SK-N-SH treated with all-trans-retinoic acid at 6 μM for 48 hours (cell line): ENCODE measurements around the gene TMEM253.
A peak's percentile ranks its signal among the peaks of the same experiment; 100 is the strongest.

Experiments used
- ATAC-seq: fragments of 200-7000 bp; cut with Tn5 transposase; 3 replicates; pipeline ENCODE4 v1.9.1; 2020; ENCODE audit warnings: mild to moderate bottlenecking, moderate library complexity
- ARNTL ChIP-seq: fragments of 450-650 bp; formaldehyde crosslinking; IDR thresholded peaks from 2 replicates; pipeline ENCODE4 v1.5.0; 2020; ENCODE audit warnings: low read depth, mild to moderate bottlenecking, moderate library complexity, borderline replicate concordance
- BACH2 ChIP-seq: fragments of 250-450 bp; sonication (Bioruptor Pico); IDR thresholded peaks from 2 replicates; pipeline ENCODE4 v1.9.0; 2021; ENCODE audit warnings: mild to moderate bottlenecking, borderline replicate concordance
- CSDC2 ChIP-seq: fragments of 250-450 bp; sonication (Bioruptor Pico); IDR thresholded peaks from 2 replicates; pipeline ENCODE4 v1.5.0; 2020; ENCODE audit warnings: mild to moderate bottlenecking, moderate library complexity
- ESRRG ChIP-seq: fragments of 250-450 bp; sonication (Bioruptor Pico); IDR thresholded peaks from 2 replicates; pipeline ENCODE4 v1.6.1; 2021; ENCODE audit warnings: mild to moderate bottlenecking
- GLIS3 ChIP-seq: fragments of 250-450 bp; sonication (Bioruptor Pico); IDR thresholded peaks from 2 replicates; pipeline ENCODE4 v1.5.0; 2020; ENCODE audit warnings: mild to moderate bottlenecking, moderate library complexity
- ISL1 ChIP-seq: fragments of 250-450 bp; sonication (Bioruptor Pico); IDR thresholded peaks from 2 replicates; pipeline ENCODE4 v2.1.2; 2022; ENCODE audit warnings: mild to moderate bottlenecking, moderate library complexity
- OSR1 ChIP-seq: fragments of 250-450 bp; sonication (Bioruptor Pico); IDR thresholded peaks from 2 replicates; pipeline ENCODE4 v1.8.0; 2022; ENCODE audit warnings: moderate library complexity, mild to moderate bottlenecking, inconsistent platforms
- PATZ1 ChIP-seq: fragments of 250-450 bp; sonication (Bioruptor Pico); IDR thresholded peaks from 2 replicates; pipeline ENCODE4 v1.8.0; 2020; ENCODE audit warnings: mild to moderate bottlenecking, moderate library complexity, borderline replicate concordance
- PPARA ChIP-seq: fragments of 250-450 bp; sonication (Bioruptor Pico); IDR thresholded peaks from 2 replicates; pipeline ENCODE4 v1.5.0; 2020; ENCODE audit warnings: mild to moderate bottlenecking, borderline replicate concordance
- RARB ChIP-seq: fragments of 250-450 bp; sonication (Bioruptor Pico); IDR thresholded peaks from 2 replicates; pipeline ENCODE4 v1.8.0; 2021; ENCODE audit warnings: mild to moderate bottlenecking, moderate library complexity
- SNAI2 ChIP-seq: fragments of 250-450 bp; sonication (Bioruptor Pico); IDR thresholded peaks from 2 replicates; pipeline ENCODE4 v1.5.0; 2020; ENCODE audit warnings: mild to moderate bottlenecking, moderate library complexity
- TCF4 ChIP-seq: fragments of 250-450 bp; sonication (Bioruptor Pico); IDR thresholded peaks from 2 replicates; pipeline ENCODE4 v1.8.0; 2021; ENCODE audit warnings: mild to moderate bottlenecking, moderate library complexity, borderline replicate concordance
- TOX ChIP-seq: fragments of 250-450 bp; sonication (Bioruptor Pico); IDR thresholded peaks from 2 replicates; pipeline ENCODE4 v1.8.0; 2021; ENCODE audit warnings: mild to moderate bottlenecking, moderate library complexity, borderline replicate concordance
- TSHZ2 ChIP-seq: fragments of 250-450 bp; sonication (Bioruptor Pico); IDR thresholded peaks from 2 replicates; pipeline ENCODE4 v1.5.0; 2020; ENCODE audit warnings: mild to moderate bottlenecking, moderate library complexity
- ZC3H10 ChIP-seq: fragments of 250-450 bp; sonication (Bioruptor Pico); IDR thresholded peaks from 2 replicates; pipeline ENCODE4 v1.5.1; 2021; ENCODE audit warnings: mild to moderate bottlenecking, moderate library complexity
- ZFP3 ChIP-seq: fragments of 250-450 bp; sonication (Bioruptor Pico); IDR thresholded peaks from 2 replicates; pipeline ENCODE4 v1.5.0; 2020; ENCODE audit warnings: mild to moderate bottlenecking, moderate library complexity
- ZFP30 ChIP-seq: fragments of 450-650 bp; formaldehyde crosslinking; IDR thresholded peaks from 2 replicates; pipeline ENCODE4 v1.5.0; 2022; ENCODE audit warnings: mild to moderate bottlenecking, moderate library complexity
- ZNF565 ChIP-seq: fragments of 450-650 bp; formaldehyde crosslinking; conservative IDR thresholded peaks from 2 replicates; pipeline ENCODE4 v1.5.0; 2020; ENCODE audit warnings: low read depth, mild to moderate bottlenecking, moderate library complexity
- ZNF70 ChIP-seq: fragments of 450-650 bp; formaldehyde crosslinking; IDR thresholded peaks from 2 replicates; pipeline ENCODE4 v1.5.0; 2020; ENCODE audit warnings: mild to moderate bottlenecking, moderate library complexity
- ZNF8 ChIP-seq: fragments of 450-650 bp; formaldehyde crosslinking; IDR thresholded peaks from 2 replicates; pipeline ENCODE4 v1.5.0; 2020; ENCODE audit warnings: mild to moderate bottlenecking, moderate library complexity
- TF ChIP-seq, protein P1 (sequence below): fragments of 250-450 bp; sonication (Bioruptor Pico); IDR thresholded peaks from 2 replicates; pipeline ENCODE4 v1.8.0; 2021; ENCODE audit warnings: low read depth, mild to moderate bottlenecking, moderate library complexity, borderline replicate concordance
- TF ChIP-seq, protein P2 (sequence below): fragments of 250-450 bp; sonication (Bioruptor Pico); IDR thresholded peaks from 2 replicates; pipeline ENCODE4 v1.5.1; 2020; ENCODE audit warnings: low read depth, mild to moderate bottlenecking, moderate library complexity
- TF ChIP-seq, protein P3 (sequence below): fragments of 250-450 bp; sonication (Bioruptor Pico); IDR thresholded peaks from 2 replicates; pipeline ENCODE4 v1.5.1; 2021; ENCODE audit warnings: mild to moderate bottlenecking, moderate library complexity

TMEM253 gene

DNA sequence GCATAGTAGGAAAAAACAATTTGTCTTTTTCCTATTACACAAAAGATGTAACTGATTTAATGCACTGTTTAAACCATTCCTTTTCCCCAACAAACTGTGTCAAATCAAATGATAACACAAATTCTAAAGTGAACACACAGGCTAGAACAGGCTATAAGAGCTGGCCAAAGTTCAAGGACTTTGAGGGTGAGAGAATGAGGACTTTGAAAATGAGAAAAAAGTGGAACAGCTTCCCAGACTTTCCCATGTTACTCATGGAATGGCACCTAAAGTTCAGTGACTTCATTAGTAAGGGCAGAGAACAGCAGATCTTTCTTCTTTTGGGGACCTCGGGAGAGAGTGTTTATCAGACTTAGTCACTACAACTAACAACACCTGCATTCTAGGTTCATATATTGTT is 22.6 kb downstream of the TMEM253 start:
- TF ChIP-seq RARB (CRISPR knock-in tag) (no peak), SNAI2 (no peak), CSDC2 (CRISPR knock-in tag) (no peak), BACH2 (no peak), ZC3H10 (CRISPR knock-in tag) (no peak), OSR1 (CRISPR knock-in tag) (no peak)

DNA sequence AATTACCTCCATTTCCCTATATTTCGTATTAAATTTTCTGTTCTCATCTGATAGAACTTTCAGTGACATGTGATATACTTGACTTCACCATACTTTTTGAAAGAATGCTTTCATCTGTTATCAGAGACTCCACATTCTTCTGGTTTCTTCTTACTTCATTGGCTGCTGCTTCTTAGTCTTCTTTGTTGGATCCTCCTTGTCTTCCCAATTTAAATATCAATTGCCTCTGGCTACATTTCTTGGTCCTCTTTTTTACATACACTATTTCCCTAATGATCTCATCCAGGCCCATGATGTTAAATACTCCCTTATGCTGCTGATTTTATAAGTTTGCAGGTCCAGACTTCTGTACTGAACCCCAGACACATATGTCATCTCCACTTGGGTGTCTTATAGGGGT is 33.0 kb downstream of the TMEM253 start:
- no peak for ATAC-seq
- TF ChIP-seq ISL1 (CRISPR knock-in tag) (no peak), ZNF565 (CRISPR knock-in tag) (no peak), BACH2 (no peak), SNAI2 (no peak), ESRRG (CRISPR knock-in tag) (no peak), ZFP30 (CRISPR knock-in tag) (no peak), TOX (no peak), ZC3H10 (CRISPR knock-in tag) (no peak), ZNF70 (no peak), RARB (CRISPR knock-in tag) (no peak)
- TF ChIP-seq, protein P1, sequence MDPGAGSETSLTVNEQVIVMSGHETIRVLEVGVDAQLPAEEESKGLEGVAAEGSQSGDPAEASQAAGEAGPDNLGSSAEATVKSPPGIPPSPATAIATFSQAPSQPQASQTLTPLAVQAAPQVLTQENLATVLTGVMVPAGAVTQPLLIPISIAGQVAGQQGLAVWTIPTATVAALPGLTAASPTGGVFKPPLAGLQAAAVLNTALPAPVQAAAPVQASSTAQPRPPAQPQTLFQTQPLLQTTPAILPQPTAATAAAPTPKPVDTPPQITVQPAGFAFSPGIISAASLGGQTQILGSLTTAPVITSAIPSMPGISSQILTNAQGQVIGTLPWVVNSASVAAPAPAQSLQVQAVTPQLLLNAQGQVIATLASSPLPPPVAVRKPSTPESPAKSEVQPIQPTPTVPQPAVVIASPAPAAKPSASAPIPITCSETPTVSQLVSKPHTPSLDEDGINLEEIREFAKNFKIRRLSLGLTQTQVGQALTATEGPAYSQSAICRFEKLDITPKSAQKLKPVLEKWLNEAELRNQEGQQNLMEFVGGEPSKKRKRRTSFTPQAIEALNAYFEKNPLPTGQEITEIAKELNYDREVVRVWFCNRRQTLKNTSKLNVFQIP (CRISPR knock-in tag): no peak

More for the DNA sequence above, 22.6 kb downstream of the TMEM253 start:
- ATAC-seq: no peak

- TF ChIP-seq ARNTL (CRISPR knock-in tag) (no peak), PATZ1 (CRISPR knock-in tag) (no peak), ZC3H10 (CRISPR knock-in tag) (no peak), OSR1 (CRISPR knock-in tag) (no peak), ZFP30 (CRISPR knock-in tag) (no peak), SNAI2 (no peak), ZFP3 (CRISPR knock-in tag) (no peak), PPARA (CRISPR knock-in tag) (no peak), ZNF565 (CRISPR knock-in tag) (no peak), TOX (no peak), ISL1 (CRISPR knock-in tag) (no peak), ZNF70 (no peak), RARB (CRISPR knock-in tag) (no peak), CSDC2 (CRISPR knock-in tag) (no peak)
- TF ChIP-seq, protein P2, sequence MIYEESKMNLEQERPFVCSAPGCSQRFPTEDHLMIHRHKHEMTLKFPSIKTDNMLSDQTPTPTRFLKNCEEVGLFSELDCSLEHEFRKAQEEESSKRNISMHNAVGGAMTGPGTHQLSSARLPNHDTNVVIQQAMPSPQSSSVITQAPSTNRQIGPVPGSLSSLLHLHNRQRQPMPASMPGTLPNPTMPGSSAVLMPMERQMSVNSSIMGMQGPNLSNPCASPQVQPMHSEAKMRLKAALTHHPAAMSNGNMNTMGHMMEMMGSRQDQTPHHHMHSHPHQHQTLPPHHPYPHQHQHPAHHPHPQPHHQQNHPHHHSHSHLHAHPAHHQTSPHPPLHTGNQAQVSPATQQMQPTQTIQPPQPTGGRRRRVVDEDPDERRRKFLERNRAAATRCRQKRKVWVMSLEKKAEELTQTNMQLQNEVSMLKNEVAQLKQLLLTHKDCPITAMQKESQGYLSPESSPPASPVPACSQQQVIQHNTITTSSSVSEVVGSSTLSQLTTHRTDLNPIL (CRISPR knock-in tag): no peak
- TF ChIP-seq, protein P3, sequence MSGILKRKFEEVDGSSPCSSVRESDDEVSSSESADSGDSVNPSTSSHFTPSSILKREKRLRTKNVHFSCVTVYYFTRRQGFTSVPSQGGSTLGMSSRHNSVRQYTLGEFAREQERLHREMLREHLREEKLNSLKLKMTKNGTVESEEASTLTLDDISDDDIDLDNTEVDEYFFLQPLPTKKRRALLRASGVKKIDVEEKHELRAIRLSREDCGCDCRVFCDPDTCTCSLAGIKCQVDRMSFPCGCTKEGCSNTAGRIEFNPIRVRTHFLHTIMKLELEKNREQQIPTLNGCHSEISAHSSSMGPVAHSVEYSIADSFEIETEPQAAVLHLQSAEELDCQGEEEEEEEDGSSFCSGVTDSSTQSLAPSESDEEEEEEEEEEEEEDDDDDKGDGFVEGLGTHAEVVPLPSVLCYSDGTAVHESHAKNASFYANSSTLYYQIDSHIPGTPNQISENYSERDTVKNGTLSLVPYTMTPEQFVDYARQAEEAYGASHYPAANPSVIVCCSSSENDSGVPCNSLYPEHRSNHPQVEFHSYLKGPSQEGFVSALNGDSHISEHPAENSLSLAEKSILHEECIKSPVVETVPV (CRISPR knock-in tag): no peak
- TF ChIP-seq, protein P1 (CRISPR knock-in tag): no peak
- peak; percentile 54 for ATAC-seq
Measured at GRCh38 chr14:21136024-21136423, 35.2 kb downstream of the TMEM253 start.

DNA sequence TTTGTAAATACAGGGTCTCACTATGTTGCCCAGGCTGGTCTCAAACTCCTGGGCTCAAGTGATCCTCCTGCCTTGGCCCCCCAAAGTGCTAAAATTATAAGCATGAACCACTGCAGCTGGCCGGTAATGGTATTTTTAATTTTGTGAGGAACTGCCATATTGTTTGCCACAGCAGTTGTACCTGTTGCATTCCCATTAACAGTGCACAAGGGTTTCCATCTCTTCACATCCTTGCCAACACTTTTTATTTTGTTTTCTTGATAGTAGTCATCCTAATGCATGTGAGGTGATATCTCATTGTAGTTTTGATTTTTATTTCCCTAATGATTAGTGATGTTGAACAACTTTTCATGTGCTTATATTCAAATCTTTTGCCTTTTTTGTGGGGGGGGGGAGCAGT is 41.5 kb downstream of the TMEM253 start:
- ATAC-seq: no peak
- TF ChIP-seq CSDC2 (CRISPR knock-in tag): no peak
- TF ChIP-seq TSHZ2 (CRISPR knock-in tag): no peak
- TF ChIP-seq ZNF8 (CRISPR knock-in tag): no peak
- no peak for TF ChIP-seq ZFP30 (CRISPR knock-in tag)
- TF ChIP-seq, protein P3 (CRISPR knock-in tag): no peak
- no peak for TF ChIP-seq RARB (CRISPR knock-in tag)
- no peak for TF ChIP-seq TCF4 (CRISPR knock-in tag)
- no peak for TF ChIP-seq TOX
- TF ChIP-seq ISL1 (CRISPR knock-in tag): no peak
- TF ChIP-seq ZFP3 (CRISPR knock-in tag): no peak
- no peak for TF ChIP-seq GLIS3 (CRISPR knock-in tag)
- TF ChIP-seq ZNF565 (CRISPR knock-in tag): no peak
